ENCODE measurements around the gene TMEM18. TPM values are rescaled to one million over a fixed set of nuclear protein-coding genes. Genes with fewer than 3 reads are reported as not detected.
A peak's percentile ranks its signal among the peaks of the same experiment; 100 is the strongest.

TMEM18 gene
- total and polyA plus RNA-seq, 2 of the 13 experiments (the other 11 are each of a cell fraction or from before 2014, with no cell fraction given) = 45.9 to 49.4 TPM

DNA sequence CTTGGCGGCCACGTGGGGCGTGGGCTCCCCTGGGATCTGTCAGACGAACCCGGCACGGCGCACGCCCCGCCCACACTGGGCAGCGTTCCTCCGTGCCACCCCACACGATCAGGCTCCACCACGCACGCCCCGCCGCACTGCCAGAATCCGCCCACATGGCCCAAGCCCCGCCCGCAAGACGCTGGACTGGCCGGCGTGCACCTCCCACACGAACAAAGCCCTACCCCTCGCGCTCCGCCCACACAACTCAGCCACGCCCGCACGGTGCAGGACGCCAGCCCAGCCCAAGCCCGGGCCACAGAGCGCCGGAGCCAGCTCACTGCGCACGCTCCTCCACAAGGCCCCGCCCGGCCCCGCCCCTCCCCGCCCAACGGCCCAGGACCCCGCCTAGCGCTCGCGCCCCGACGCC, 555 bp downstream of the TMEM18 start (continued):
- TF ChIP-seq, protein P1, sequence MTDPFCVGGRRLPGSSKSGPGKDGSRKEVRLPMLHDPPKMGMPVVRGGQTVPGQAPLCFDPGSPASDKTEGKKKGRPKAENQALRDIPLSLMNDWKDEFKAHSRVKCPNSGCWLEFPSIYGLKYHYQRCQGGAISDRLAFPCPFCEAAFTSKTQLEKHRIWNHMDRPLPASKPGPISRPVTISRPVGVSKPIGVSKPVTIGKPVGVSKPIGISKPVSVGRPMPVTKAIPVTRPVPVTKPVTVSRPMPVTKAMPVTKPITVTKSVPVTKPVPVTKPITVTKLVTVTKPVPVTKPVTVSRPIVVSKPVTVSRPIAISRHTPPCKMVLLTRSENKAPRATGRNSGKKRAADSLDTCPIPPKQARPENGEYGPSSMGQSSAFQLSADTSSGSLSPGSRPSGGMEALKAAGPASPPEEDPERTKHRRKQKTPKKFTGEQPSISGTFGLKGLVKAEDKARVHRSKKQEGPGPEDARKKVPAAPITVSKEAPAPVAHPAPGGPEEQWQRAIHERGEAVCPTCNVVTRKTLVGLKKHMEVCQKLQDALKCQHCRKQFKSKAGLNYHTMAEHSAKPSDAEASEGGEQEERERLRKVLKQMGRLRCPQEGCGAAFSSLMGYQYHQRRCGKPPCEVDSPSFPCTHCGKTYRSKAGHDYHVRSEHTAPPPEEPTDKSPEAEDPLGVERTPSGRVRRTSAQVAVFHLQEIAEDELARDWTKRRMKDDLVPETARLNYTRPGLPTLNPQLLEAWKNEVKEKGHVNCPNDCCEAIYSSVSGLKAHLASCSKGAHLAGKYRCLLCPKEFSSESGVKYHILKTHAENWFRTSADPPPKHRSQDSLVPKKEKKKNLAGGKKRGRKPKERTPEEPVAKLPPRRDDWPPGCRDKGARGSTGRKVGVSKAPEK (CRISPR knock-in tag; IDR thresholded peaks at IDR 0.05; ENCODE audit: borderline replicate concordance) = no peak
- TF ChIP-seq ZNF878 (CRISPR knock-in tag; IDR thresholded peaks at IDR 0.05) (no peak), SAP130 (CRISPR knock-in tag; IDR thresholded peaks at IDR 0.05; ENCODE audit: low read depth) (peak; percentile 97), HMG20A (CRISPR knock-in tag; IDR thresholded peaks at IDR 0.05; ENCODE audit: borderline replicate concordance) (no peak), ZNF773 (CRISPR knock-in tag; IDR thresholded peaks at IDR 0.05; ENCODE audit: borderline replicate concordance) (no peak), KLF12 (CRISPR knock-in tag; IDR thresholded peaks at IDR 0.05; ENCODE audit: borderline replicate concordance) (no peak), ZNF431 (CRISPR knock-in tag; IDR thresholded peaks at IDR 0.05; ENCODE audit: borderline replicate concordance, low read depth) (no peak), ZNF230 (CRISPR knock-in tag; IDR thresholded peaks at IDR 0.05) (no peak), CBFB (CRISPR knock-in tag; IDR thresholded peaks at IDR 0.05) (peak; percentile 29; the same call in 1 of the 2 replicates), ZNF598 (CRISPR knock-in tag; IDR thresholded peaks at IDR 0.05; ENCODE audit: borderline replicate concordance) (0 out of 2 replicates have a peak, but pooled peaks have one; percentile 5), STAG1 (CRISPR knock-in tag; IDR thresholded peaks at IDR 0.05) (no peak), TEAD2 (CRISPR knock-in tag; IDR thresholded peaks at IDR 0.05) (no peak), KLF16 (CRISPR knock-in tag; IDR thresholded peaks at IDR 0.05) (no peak)
- TF ChIP-seq, protein P2, sequence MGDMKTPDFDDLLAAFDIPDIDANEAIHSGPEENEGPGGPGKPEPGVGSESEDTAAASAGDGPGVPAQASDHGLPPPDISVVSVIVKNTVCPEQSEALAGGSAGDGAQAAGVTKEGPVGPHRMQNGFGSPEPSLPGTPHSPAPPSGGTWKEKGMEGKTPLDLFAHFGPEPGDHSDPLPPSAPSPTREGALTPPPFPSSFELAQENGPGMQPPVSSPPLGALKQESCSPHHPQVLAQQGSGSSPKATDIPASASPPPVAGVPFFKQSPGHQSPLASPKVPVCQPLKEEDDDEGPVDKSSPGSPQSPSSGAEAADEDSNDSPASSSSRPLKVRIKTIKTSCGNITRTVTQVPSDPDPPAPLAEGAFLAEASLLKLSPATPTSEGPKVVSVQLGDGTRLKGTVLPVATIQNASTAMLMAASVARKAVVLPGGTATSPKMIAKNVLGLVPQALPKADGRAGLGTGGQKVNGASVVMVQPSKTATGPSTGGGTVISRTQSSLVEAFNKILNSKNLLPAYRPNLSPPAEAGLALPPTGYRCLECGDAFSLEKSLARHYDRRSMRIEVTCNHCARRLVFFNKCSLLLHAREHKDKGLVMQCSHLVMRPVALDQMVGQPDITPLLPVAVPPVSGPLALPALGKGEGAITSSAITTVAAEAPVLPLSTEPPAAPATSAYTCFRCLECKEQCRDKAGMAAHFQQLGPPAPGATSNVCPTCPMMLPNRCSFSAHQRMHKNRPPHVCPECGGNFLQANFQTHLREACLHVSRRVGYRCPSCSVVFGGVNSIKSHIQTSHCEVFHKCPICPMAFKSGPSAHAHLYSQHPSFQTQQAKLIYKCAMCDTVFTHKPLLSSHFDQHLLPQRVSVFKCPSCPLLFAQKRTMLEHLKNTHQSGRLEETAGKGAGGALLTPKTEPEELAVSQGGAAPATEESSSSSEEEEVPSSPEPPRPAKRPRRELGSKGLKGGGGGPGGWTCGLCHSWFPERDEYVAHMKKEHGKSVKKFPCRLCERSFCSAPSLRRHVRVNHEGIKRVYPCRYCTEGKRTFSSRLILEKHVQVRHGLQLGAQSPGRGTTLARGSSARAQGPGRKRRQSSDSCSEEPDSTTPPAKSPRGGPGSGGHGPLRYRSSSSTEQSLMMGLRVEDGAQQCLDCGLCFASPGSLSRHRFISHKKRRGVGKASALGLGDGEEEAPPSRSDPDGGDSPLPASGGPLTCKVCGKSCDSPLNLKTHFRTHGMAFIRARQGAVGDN (CRISPR knock-in tag; IDR thresholded peaks at IDR 0.05) = peak; percentile 80
- TF ChIP-seq, protein P3, sequence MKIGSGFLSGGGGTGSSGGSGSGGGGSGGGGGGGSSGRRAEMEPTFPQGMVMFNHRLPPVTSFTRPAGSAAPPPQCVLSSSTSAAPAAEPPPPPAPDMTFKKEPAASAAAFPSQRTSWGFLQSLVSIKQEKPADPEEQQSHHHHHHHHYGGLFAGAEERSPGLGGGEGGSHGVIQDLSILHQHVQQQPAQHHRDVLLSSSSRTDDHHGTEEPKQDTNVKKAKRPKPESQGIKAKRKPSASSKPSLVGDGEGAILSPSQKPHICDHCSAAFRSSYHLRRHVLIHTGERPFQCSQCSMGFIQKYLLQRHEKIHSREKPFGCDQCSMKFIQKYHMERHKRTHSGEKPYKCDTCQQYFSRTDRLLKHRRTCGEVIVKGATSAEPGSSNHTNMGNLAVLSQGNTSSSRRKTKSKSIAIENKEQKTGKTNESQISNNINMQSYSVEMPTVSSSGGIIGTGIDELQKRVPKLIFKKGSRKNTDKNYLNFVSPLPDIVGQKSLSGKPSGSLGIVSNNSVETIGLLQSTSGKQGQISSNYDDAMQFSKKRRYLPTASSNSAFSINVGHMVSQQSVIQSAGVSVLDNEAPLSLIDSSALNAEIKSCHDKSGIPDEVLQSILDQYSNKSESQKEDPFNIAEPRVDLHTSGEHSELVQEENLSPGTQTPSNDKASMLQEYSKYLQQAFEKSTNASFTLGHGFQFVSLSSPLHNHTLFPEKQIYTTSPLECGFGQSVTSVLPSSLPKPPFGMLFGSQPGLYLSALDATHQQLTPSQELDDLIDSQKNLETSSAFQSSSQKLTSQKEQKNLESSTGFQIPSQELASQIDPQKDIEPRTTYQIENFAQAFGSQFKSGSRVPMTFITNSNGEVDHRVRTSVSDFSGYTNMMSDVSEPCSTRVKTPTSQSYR (CRISPR knock-in tag; IDR thresholded peaks at IDR 0.05; ENCODE audit: borderline replicate concordance) = no peak
- TF ChIP-seq, protein P4, sequence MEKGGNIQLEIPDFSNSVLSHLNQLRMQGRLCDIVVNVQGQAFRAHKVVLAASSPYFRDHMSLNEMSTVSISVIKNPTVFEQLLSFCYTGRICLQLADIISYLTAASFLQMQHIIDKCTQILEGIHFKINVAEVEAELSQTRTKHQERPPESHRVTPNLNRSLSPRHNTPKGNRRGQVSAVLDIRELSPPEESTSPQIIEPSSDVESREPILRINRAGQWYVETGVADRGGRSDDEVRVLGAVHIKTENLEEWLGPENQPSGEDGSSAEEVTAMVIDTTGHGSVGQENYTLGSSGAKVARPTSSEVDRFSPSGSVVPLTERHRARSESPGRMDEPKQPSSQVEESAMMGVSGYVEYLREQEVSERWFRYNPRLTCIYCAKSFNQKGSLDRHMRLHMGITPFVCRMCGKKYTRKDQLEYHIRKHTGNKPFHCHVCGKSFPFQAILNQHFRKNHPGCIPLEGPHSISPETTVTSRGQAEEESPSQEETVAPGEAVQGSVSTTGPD (CRISPR knock-in tag; IDR thresholded peaks at IDR 0.05) = no peak
- TF ChIP-seq, protein P5, sequence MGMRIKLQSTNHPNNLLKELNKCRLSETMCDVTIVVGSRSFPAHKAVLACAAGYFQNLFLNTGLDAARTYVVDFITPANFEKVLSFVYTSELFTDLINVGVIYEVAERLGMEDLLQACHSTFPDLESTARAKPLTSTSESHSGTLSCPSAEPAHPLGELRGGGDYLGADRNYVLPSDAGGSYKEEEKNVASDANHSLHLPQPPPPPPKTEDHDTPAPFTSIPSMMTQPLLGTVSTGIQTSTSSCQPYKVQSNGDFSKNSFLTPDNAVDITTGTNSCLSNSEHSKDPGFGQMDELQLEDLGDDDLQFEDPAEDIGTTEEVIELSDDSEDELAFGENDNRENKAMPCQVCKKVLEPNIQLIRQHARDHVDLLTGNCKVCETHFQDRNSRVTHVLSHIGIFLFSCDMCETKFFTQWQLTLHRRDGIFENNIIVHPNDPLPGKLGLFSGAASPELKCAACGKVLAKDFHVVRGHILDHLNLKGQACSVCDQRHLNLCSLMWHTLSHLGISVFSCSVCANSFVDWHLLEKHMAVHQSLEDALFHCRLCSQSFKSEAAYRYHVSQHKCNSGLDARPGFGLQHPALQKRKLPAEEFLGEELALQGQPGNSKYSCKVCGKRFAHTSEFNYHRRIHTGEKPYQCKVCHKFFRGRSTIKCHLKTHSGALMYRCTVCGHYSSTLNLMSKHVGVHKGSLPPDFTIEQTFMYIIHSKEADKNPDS (CRISPR knock-in tag; IDR thresholded peaks at IDR 0.05) = no peak

All from HepG2 (cell line).